HEK293 (cell line): ENCODE measurements around the gene TOMM7.

Experiments used
- CTCF ChIA-PET: fragments of 350-600 bp; formaldehyde crosslinking; extraction: SDS; loops from one replicate; lab custom pipeline; 2021; ENCODE audit warnings: antibody characterized with exemption; lab: Yijun Ruan, JAX
- POLR2A ChIA-PET: fragments of 300-600 bp; formaldehyde crosslinking; extraction: SDS; loops from one replicate; lab custom pipeline; 2020; ENCODE audit warnings: antibody characterized with exemption, inconsistent platforms; lab: Yijun Ruan, JAX
- H3K27ac ChIP-seq: fragments of 200-500 bp; sonication (Bioruptor generic); 2 replicates; pipeline ENCODE4 v1.5.1; 2014; ENCODE audit warnings: low read depth, low read length, control low read depth, inconsistent platforms; ENCODE audit errors: extremely low read depth
- H3K36me3 ChIP-seq, 2 experiments: fragments of 200-500 bp in 1 of 2; sonication (Bioruptor generic) in 1 of 2; 1 replicate in 1 of 2; 2 replicates in 1 of 2; pipeline ENCODE4 v1.5.1; 2014 to 2017; ENCODE audit warnings: inconsistent platforms in 2 of 2, low read length in 2 of 2; ENCODE audit not compliant: control insufficient read depth in 2 of 2, insufficient read depth in 1 of 2
- H3K4me1 ChIP-seq: fragments of 200-500 bp; sonication (Bioruptor generic); 2 replicates; pipeline ENCODE4 v1.5.1; 2014; ENCODE audit warnings: mild to moderate bottlenecking, low read length, inconsistent platforms; ENCODE audit not compliant: control insufficient read depth, insufficient read depth
- H3K4me3 ChIP-seq: 2 replicates; pipeline ENCODE4 v1.5.1; 2011; ENCODE audit warnings: low read depth, mild to moderate bottlenecking, control low read depth, low read length, moderate library complexity
- H3K9me3 ChIP-seq: fragments of 200-500 bp; sonication (Bioruptor generic); 2 replicates; pipeline ENCODE4 v1.5.1; 2014; ENCODE audit warnings: low read depth, low read length, inconsistent platforms; ENCODE audit not compliant: control insufficient read depth, insufficient read depth
- ZNF138 ChIP-seq: fragments of 450-650 bp; formaldehyde crosslinking; IDR thresholded peaks from 2 replicates; pipeline ENCODE4 v1.5.1; 2016; ENCODE audit warnings: missing biosample characterization, missing genetic modification characterization, borderline replicate concordance
- ZNF175 ChIP-seq: fragments of 450-650 bp; formaldehyde crosslinking; IDR thresholded peaks from 2 replicates; pipeline ENCODE4 v1.5.1; 2016; ENCODE audit warnings: missing biosample characterization, missing genetic modification characterization
- ZNF223 ChIP-seq: fragments of 450-650 bp; formaldehyde crosslinking; IDR thresholded peaks from 2 replicates; pipeline ENCODE4 v1.5.1; 2016; ENCODE audit warnings: missing biosample characterization, missing genetic modification characterization
- ZNF248 ChIP-seq: fragments of 450-650 bp; formaldehyde crosslinking; IDR thresholded peaks from 2 replicates; pipeline ENCODE4 v1.5.1; 2017; ENCODE audit warnings: missing biosample characterization, missing genetic modification characterization
- ZNF274 ChIP-seq, 2 experiments: fragments of 200-500 bp in 1 of 2; fragments of 450-650 bp in 1 of 2; sonication (Bioruptor generic) in 1 of 2; formaldehyde crosslinking in 1 of 2; IDR thresholded peaks; 2 replicates each; pipeline versions ENCODE4 v1.5.1 to v1.6.1; 2014 to 2016; ENCODE audit warnings: borderline replicate concordance in 1 of 2, inconsistent platforms in 1 of 2, low read length in 1 of 2, missing biosample characterization in 1 of 2, missing genetic modification characterization in 1 of 2
- ZNF707 ChIP-seq: fragments of 450-650 bp; formaldehyde crosslinking; IDR thresholded peaks from 2 replicates; pipeline ENCODE4 v1.5.1; 2016; ENCODE audit warnings: missing biosample characterization, missing genetic modification characterization
- ZNF776 ChIP-seq: fragments of 450-650 bp; formaldehyde crosslinking; IDR thresholded peaks from 2 replicates; pipeline ENCODE4 v1.5.0; 2017; ENCODE audit warnings: missing biosample characterization, missing genetic modification characterization, borderline replicate concordance
- TF ChIP-seq, protein P1 (sequence below): fragments of 450-650 bp; formaldehyde crosslinking; conservative IDR thresholded peaks from 2 replicates; pipeline ENCODE4 v1.5.1; 2016; ENCODE audit warnings: low read depth, missing biosample characterization, missing genetic modification characterization
- TF ChIP-seq, protein P2 (sequence below): fragments of 450-650 bp; formaldehyde crosslinking; conservative IDR thresholded peaks from 2 replicates; pipeline ENCODE4 v1.5.1; 2016; ENCODE audit warnings: low read depth, missing biosample characterization, missing genetic modification characterization
- TF ChIP-seq, protein P3 (sequence below): fragments of 450-650 bp; formaldehyde crosslinking; IDR thresholded peaks from 2 replicates; pipeline ENCODE4 v1.5.1; 2016; ENCODE audit warnings: missing biosample characterization, missing genetic modification characterization, borderline replicate concordance

TOMM7 gene

DNA sequence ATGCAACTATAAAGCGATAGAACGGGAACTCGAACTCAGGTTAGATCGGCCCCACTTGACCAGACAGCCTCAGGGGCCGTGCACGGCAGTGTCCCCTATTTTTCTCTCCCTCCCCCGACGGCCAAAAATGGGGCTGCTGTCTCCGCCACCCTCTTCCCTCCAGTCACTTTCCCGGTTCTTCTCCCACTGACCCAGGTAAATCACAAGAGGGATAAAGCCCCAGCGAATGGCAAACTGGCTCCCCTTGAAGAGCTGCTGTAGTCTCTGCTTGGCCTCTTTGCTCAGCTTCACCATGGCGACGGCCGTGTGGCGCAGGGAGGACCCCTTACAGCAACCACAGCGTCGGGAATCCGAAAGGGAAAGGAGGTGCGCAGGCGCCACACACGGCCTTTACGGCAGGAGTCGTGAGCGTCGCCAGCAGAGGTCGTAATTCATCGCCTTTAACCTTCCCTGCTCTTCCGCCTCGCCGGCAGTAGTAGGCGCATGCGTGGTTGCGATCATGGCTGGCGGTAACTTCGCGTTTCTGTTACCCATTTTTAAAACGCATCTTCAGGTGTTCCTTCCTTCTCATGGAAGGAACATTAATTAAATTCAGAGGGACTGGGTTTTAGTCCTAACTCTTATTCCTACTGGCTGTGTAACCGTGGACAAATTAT lies at the start of gene TOMM7 (continued):
- TF ChIP-seq, protein P1, sequence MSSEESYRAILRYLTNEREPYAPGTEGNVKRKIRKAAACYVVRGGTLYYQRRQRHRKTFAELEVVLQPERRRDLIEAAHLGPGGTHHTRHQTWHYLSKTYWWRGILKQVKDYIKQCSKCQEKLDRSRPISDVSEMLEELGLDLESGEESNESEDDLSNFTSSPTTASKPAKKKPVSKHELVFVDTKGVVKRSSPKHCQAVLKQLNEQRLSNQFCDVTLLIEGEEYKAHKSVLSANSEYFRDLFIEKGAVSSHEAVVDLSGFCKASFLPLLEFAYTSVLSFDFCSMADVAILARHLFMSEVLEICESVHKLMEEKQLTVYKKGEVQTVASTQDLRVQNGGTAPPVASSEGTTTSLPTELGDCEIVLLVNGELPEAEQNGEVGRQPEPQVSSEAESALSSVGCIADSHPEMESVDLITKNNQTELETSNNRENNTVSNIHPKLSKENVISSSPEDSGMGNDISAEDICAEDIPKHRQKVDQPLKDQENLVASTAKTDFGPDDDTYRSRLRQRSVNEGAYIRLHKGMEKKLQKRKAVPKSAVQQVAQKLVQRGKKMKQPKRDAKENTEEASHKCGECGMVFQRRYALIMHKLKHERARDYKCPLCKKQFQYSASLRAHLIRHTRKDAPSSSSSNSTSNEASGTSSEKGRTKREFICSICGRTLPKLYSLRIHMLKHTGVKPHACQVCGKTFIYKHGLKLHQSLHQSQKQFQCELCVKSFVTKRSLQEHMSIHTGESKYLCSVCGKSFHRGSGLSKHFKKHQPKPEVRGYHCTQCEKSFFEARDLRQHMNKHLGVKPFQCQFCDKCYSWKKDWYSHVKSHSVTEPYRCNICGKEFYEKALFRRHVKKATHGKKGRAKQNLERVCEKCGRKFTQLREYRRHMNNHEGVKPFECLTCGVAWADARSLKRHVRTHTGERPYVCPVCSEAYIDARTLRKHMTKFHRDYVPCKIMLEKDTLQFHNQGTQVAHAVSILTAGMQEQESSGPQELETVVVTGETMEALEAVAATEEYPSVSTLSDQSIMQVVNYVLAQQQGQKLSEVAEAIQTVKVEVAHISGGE (tag by site-specific recombination), result peak; percentile 75

DNA sequence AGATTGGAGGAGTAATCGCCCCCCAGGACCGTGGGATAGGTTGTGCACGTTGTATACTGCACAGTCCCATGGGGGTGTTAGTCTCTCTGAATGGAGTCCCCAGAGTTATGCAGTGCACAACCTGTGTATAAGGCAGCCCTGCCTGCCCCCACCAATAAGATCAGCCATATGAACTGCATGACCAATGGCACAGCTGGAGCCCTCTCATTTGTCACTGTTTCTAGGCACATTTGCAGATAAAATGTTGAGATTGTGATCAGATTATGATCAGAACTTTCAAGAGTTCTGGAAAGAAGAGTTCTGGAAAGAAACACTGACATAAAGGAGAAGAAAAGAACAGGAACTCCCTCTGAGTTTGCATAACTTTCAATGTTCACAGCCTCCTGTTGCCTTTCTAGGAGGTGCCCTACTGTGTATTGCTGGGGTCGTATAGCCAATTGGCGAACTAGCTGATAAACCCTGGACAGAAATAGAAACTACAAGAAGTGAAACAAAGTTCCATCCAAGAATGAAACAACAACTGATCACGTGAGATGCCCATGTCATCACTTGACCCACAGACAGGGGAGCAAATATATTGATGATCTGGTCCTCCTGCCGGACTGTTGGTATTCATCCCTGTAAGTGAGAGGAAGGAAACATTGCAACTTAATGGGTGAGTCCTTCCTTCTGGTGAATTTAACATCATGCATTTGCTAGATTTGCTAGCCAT lies 49.6 kb upstream of the TOMM7 start:
- Histone ChIP-seq H3K4me3 (no peak overlapping the region), H3K9me3 (no peaks in the 10 kb centered on the region), H3K27ac (no peak overlapping the region), H3K36me3 (no peaks in the 10 kb centered on the region), H3K4me1 (no peaks in the 10 kb centered on the region)
- POLR2A ChIA-PET, result no interaction called here
- TF ChIP-seq ZNF175, result no peak
- 0 out of 2 replicates have a peak, but pooled peaks have one; percentile 14 for TF ChIP-seq ZNF274 (IDR thresholded peaks at IDR 0.05; ENCODE audit: low read length)
- no peak for TF ChIP-seq ZNF274 (tag by site-specific recombination; IDR thresholded peaks at IDR 0.05; ENCODE audit: borderline replicate concordance)
- TF ChIP-seq, protein P2, sequence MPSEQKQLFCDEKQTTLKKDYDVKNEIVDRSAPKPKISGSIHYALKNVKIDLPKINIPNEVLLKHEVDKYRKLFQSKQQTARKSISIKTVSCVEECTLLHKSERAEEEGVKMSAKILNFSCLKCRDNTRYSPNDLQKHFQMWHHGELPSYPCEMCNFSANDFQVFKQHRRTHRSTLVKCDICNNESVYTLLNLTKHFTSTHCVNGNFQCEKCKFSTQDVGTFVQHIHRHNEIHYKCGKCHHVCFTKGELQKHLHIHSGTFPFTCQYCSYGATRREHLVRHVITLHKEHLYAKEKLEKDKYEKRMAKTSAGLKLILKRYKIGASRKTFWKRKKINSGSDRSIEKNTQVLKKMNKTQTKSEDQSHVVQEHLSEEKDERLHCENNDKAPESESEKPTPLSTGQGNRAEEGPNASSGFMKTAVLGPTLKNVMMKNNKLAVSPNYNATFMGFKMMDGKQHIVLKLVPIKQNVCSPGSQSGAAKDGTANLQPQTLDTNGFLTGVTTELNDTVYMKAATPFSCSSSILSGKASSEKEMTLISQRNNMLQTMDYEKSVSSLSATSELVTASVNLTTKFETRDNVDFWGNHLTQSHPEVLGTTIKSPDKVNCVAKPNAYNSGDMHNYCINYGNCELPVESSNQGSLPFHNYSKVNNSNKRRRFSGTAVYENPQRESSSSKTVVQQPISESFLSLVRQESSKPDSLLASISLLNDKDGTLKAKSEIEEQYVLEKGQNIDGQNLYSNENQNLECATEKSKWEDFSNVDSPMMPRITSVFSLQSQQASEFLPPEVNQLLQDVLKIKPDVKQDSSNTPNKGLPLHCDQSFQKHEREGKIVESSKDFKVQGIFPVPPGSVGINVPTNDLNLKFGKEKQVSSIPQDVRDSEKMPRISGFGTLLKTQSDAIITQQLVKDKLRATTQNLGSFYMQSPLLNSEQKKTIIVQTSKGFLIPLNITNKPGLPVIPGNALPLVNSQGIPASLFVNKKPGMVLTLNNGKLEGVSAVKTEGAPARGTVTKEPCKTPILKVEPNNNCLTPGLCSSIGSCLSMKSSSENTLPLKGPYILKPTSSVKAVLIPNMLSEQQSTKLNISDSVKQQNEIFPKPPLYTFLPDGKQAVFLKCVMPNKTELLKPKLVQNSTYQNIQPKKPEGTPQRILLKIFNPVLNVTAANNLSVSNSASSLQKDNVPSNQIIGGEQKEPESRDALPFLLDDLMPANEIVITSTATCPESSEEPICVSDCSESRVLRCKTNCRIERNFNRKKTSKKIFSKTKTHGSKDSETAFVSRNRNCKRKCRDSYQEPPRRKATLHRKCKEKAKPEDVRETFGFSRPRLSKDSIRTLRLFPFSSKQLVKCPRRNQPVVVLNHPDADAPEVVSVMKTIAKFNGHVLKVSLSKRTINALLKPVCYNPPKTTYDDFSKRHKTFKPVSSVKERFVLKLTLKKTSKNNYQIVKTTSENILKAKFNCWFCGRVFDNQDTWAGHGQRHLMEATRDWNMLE, result no peak
- CTCF ChIA-PET, result interaction anchor here (1.0 to 2.1 kb wide), 2 partner anchors 145 to 183 kb away, joined by 3 to 8 read pairs; partner anchors contain the start of gene IL6

DNA sequence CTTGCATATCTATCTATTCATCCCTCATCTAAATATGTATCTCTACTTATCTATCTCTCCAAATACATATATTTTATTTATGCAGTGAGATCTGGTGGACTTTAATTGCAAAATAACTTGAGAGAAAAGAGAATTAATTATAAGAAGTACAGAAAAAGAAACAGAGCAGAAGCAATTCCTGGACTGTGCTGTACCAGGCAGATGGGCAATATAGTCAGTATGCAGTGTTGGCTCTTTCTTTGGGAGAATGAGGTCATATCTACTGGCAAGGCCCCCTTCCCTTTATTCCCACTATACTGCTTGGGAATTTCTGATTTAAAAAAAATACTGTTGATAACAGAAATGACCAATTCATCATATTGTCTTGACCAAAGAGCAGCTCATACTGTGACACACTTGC lies 49.0 kb upstream of the TOMM7 start:
- TF ChIP-seq ZNF138 (tag by site-specific recombination), result no peak
- TF ChIP-seq, protein P3, sequence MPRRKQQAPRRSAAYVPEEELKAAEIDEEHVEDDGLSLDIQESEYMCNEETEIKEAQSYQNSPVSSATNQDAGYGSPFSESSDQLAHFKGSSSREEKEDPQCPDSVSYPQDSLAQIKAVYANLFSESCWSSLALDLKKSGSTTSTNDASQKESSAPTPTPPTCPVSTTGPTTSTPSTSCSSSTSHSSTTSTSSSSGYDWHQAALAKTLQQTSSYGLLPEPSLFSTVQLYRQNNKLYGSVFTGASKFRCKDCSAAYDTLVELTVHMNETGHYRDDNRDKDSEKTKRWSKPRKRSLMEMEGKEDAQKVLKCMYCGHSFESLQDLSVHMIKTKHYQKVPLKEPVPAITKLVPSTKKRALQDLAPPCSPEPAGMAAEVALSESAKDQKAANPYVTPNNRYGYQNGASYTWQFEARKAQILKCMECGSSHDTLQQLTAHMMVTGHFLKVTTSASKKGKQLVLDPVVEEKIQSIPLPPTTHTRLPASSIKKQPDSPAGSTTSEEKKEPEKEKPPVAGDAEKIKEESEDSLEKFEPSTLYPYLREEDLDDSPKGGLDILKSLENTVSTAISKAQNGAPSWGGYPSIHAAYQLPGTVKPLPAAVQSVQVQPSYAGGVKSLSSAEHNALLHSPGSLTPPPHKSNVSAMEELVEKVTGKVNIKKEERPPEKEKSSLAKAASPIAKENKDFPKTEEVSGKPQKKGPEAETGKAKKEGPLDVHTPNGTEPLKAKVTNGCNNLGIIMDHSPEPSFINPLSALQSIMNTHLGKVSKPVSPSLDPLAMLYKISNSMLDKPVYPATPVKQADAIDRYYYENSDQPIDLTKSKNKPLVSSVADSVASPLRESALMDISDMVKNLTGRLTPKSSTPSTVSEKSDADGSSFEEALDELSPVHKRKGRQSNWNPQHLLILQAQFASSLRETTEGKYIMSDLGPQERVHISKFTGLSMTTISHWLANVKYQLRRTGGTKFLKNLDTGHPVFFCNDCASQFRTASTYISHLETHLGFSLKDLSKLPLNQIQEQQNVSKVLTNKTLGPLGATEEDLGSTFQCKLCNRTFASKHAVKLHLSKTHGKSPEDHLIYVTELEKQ (tag by site-specific recombination), result no peak
- TF ChIP-seq ZNF248, result no peak
- TF ChIP-seq ZNF707 (tag by site-specific recombination), result no peak
- TF ChIP-seq ZNF223, result no peak
- TF ChIP-seq ZNF776 (tag by site-specific recombination), result no peak
- H3K4me3 ChIP-seq, result no peak overlapping the region
- no peak overlapping the region for H3K27ac ChIP-seq
- ChIA-PET POLR2A (no interaction called here), CTCF (interaction anchor here (1.0 to 2.1 kb wide), 2 partner anchors 145 to 184 kb away, joined by 3 to 8 read pairs; partner anchors contain the start of gene IL6)
- H3K4me1 ChIP-seq, result no peaks in the 10 kb centered on the region
- H3K36me3 ChIP-seq, result no peaks in the 10 kb centered on the region
- no peaks in the 10 kb centered on the region for H3K9me3 ChIP-seq
